Measurements from ENCODE around the gene CD96.

CD96 gene

GRCh38 chr3:111675846-111676210, 133.8 kb downstream of the CD96 start:
- no peak for DNase-seq (ENCODE audit: low read depth in 2 of 2)

DNA sequence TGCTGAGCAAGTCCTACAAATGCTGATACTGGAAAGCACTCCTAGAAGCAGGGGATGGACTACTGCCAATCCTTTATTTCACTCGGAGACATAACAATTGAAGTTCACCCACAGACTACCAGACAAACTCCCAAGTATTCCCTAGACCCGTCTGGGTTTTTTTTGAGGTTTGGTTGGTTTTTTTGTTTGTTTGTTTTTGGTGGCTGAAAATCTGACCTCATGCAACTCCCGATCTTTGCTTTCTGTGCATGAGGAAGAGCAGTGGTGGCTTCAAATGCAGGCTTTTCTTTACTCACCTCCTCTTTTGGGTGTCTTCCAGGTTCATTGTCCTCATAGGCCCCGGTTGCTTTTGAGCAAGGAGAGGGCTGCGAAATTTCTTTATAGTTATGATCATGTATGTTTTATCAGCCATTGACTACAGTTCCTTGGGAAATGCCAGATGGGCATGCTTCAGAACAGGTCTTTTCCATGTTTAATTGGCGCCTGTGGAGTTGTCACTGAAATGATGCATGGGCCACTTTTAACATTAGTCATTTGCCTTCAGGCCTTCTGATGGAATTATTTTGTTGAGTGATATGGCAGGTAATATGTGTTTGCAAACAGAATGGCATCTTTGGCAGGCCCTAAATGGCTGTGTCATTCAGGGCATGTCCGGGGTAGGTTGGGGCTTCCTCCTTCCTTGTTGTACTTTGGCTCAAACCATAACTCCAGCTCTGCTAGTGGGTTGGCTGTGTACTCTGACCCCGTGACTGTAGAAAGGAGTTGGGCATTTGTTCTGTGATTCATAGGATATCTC, 134.4 kb downstream of the CD96 start:
- no peak for DNase-seq (ENCODE audit: low read depth in 2 of 2)

DNA sequence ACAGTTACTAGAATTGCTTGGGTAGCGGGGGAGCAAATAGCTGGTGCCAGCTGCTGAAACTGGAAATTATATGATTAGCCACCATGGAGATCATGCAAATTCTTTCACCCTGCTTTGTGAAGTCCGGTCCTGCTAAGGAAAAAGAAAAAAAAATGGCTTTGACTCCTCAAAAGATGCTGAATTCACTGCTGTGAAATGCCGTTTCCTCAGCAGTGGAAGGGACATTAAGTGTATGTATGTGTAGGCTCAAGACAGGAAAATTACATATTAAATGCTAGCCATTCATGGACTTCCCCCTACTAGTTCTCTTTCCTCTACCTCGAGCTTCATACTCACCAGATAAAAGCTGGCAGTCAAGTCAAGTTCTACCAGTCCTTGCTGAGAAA, 135.0 kb downstream of the CD96 start:
- DNase-seq (ENCODE audit: low read depth in 2 of 2), result no peak

GRCh38 chr3:111681661-111682426, 139.8 kb downstream of the CD96 start:
- no peak for DNase-seq (ENCODE audit: low read depth in 2 of 2)

DNA sequence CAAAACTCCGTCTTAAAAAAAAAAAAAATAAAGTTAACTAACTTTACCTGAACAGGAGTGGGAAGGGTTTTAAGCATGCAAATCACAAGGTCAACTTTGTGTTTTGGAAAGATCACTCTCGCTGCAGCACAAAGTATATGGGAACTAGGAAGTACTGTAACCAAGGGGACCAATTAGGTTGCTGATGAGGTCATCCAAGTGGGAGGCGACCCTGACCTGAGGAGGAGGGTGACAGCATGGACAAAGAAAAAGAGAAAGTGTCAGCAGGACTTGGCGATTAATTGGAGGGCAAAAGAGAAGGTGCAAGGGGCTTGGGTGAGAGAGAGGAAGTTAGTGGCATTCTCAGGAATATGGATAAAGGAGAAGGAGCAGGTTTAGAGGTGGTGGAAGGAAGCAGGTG, 142.6 kb downstream of the CD96 start:
- no peak for DNase-seq (ENCODE audit: low read depth in 2 of 2)

DNA sequence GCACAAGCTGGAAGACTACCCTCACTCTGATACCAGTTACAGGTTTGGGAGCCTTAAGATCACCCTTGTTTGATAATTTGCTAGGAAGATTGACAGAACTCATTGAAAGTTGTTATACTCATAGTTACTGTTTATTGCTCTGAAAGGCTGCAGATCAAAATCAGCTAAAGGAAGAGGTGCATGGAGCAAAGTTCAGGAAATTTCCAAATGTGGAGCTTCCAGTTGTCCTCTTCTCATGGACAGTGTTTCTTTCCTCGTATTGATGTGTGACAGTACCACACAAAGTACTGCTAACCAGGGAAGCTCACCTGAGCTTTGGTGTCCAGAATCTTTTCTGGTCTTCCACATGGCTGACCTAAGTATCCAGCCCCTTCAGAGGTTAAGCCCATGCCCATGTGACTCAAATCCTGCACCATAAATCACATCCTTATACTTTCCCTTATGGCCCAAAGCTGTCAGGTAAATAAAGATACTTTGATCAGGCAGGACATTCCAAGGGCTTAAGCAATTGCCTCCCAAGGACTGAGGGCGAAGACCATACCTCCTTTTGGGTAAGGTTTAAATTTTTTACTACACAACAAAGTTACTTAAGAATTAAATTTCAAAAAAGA, 146.3 kb downstream of the CD96 start:
- DNase-seq (ENCODE audit: low read depth in 2 of 2), result no peak

GRCh38 chr3:111690242-111690641, 148.2 kb downstream of the CD96 start:
- DNase-seq (ENCODE audit: low read depth in 2 of 2), result no peak

DNA sequence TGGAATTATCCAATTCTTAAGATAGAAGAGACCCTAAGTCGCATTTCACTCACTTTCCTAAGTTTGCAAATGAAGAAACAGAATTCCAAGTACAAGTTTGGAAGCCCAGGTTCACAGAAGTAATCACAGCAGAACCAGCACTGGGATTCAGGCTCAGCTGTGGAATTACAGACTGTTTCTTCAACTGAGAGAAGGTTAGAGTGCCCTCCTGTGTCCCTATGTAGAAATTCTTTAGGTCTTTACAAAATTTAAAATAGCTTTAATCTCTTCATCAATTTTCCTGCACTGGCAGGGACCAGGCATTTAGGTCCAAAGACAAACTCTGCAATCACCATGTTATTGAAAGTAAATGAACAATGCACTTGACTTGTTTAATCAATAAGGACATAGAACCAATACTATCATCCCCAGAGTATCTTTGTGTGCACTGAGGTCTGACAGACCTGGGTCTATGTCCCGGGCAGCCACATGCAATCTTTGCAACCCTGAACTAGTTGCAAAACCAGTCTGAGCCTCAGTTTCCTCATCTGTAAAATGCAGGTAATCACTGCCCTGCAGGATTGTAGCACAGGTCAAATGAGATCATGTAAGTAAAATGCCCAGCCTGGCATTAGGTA, 149.4 kb downstream of the CD96 start:
- DNase-seq (ENCODE audit: low read depth in 2 of 2), result no peak

DNA sequence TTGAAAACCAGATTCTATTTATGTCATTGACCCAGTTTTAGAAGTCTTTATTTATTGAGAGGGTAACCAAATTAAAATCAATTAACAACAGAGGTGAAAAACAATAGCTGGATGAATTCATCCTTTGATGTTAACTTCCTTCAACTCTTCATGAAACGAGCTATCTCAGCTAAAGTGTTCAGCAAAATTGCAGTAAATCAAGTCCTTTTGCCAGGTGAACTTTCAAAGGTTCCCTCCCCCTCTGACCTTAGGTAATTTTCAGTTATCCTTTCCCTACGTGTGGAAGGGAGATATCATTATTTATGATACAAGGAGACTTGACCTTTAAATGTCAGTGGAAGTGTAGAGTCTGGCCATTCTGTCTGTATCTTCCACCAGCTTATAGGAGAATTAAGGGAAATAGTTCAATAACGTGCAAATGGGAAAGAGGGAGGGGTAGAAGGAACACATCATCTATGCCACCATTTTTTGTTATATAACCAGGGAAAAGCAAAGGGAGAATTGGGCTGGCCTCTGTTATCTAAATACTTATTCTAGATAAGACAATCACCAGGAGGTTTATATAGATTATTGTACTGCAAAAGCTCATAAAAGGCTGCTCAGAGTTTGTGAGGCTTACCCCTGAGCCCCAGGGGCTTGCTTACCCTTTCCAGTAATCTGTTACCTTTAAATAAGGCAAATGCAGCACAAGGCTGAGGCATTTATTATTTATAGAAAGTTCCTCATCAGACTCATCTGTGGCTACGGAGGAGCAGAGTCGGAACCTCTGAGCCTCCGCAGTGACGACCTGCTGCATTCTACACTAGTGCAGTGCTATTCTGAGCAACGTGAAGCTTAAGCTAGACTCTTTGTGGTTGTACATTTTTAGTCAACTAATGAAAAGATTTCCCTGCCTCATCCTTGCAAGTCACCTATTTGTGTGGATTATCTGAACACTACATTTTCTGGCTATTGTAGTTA, 150.9 kb downstream of the CD96 start:
- DNase-seq (ENCODE audit: low read depth in 2 of 2), result no peak

DNA sequence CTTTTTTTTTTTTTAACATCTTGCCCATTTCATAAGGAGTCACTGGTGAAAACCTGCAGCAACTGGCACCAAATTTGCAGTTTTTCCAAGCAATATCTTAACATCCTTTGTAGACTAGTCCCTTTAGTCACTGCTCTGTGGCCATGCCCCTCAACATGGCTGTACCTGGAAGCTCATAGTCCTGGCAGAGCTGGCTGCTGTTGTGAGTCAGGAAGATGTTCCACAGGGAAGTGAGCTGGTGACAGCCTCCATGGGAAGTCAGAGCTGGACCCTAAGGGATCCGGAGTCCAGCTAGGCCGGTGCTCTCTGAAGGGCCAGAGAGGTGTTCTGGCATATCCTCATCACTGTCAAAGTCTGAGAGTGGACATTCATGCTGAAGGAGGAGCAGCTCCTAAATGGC, 152.5 kb downstream of the CD96 start:
- DNase-seq (ENCODE audit: low read depth in 2 of 2), result no peak

GRCh38 chr3:111695636-111696117, 153.7 kb downstream of the CD96 start:
- no peak for DNase-seq (ENCODE audit: low read depth in 2 of 2)

GRCh38 chr3:111700054-111700453, 158.1 kb downstream of the CD96 start:
- DNase-seq (ENCODE audit: low read depth in 2 of 2), result no peak

- no peak for DNase-seq (ENCODE audit: low read depth in 2 of 2)
Measured at GRCh38 chr3:111701292-111701906, 159.4 kb downstream of the CD96 start.
